HCT116 (cell line): ENCODE data around the gene TLCD5.

Experiments
- CBX3 ChIP-seq: IDR thresholded peaks from 2 replicates; pipeline ENCODE4 v1.6.1; 2012; ENCODE audit warnings: low read depth
- CEBPB ChIP-seq: IDR thresholded peaks from 2 replicates; pipeline ENCODE4 v1.6.1; 2012; ENCODE audit warnings: low read depth
- CTCF ChIP-seq, 3 experiments: fragments of 200-600 bp in 1 of 3; sonication (generic) in 1 of 3; IDR thresholded peaks in 2 of 3; conservative IDR thresholded peaks in 1 of 3; 2 replicates each; pipeline ENCODE4 v1.5.1; 2012 to 2017; ENCODE audit warnings: low read depth in 2 of 3, low read length in 2 of 3, antibody characterized with exemption in 1 of 3, borderline replicate concordance in 1 of 3, control low read depth in 1 of 3, mild to moderate bottlenecking in 1 of 3, mixed read lengths in 1 of 3, mixed run types in 1 of 3, moderate library complexity in 1 of 3; ENCODE audit not compliant: insufficient read depth in 1 of 3
- EZH2 ChIP-seq: fragments of 200-600 bp; sonication (generic); IDR thresholded peaks from 2 replicates; pipeline ENCODE4 v1.6.1; 2017; ENCODE audit warnings: antibody characterized with exemption, mixed run types
- JUND ChIP-seq: IDR thresholded peaks from 2 replicates; pipeline ENCODE4 v1.6.1; 2012
- POLR2A ChIP-seq: IDR thresholded peaks from 2 replicates; pipeline ENCODE4 v1.7.0; 2011; ENCODE audit warnings: borderline replicate concordance; ENCODE audit not compliant: insufficient read depth, insufficient read length; ENCODE audit errors: extremely low read depth
- RAD21 ChIP-seq: IDR thresholded peaks from 2 replicates; pipeline ENCODE4 v1.6.1; 2012; ENCODE audit warnings: low read depth, mild to moderate bottlenecking
- SP1 ChIP-seq: IDR thresholded peaks from 2 replicates; pipeline ENCODE4 v1.6.1; 2012; ENCODE audit warnings: low read depth
- YY1 ChIP-seq: IDR thresholded peaks from 2 replicates; pipeline ENCODE4 v1.6.1; 2011; ENCODE audit warnings: low read length, low read depth, moderate library complexity, mild to moderate bottlenecking; ENCODE audit not compliant: insufficient replicate concordance; ENCODE audit errors: extremely low read depth
- TF ChIP-seq, protein P1 (sequence below): IDR thresholded peaks from 2 replicates; pipeline ENCODE4 v1.6.1; 2011; ENCODE audit warnings: mild to moderate bottlenecking, low read length, moderate library complexity; ENCODE audit not compliant: insufficient replicate concordance; ENCODE audit errors: extremely low read depth

DNA sequence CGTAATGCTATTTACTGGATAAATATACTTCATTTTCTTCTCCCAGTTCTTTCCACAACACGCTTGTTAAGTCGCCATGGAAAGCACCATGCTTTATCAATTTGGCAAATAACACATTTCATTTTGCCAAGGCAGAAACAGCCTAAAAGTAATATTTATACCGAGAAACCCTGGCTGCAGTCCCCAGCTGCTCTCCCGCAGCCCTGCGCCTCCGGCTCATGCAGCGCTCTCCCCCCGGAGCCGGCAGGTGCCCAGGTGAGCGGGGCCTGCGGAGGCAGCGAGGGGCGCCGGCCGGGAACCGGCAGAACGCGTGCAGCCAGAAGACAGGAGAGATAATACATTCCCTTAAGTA lies 10.4 kb downstream of the TLCD5 start:
- TF ChIP-seq, protein P1, sequence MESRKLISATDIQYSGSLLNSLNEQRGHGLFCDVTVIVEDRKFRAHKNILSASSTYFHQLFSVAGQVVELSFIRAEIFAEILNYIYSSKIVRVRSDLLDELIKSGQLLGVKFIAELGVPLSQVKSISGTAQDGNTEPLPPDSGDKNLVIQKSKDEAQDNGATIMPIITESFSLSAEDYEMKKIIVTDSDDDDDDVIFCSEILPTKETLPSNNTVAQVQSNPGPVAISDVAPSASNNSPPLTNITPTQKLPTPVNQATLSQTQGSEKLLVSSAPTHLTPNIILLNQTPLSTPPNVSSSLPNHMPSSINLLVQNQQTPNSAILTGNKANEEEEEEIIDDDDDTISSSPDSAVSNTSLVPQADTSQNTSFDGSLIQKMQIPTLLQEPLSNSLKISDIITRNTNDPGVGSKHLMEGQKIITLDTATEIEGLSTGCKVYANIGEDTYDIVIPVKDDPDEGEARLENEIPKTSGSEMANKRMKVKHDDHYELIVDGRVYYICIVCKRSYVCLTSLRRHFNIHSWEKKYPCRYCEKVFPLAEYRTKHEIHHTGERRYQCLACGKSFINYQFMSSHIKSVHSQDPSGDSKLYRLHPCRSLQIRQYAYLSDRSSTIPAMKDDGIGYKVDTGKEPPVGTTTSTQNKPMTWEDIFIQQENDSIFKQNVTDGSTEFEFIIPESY = no peak
- no peak for TF ChIP-seq YY1
- TF ChIP-seq RAD21 = no peak
- no peak; the same call in 1 of the 2 replicates for TF ChIP-seq JUND
- TF ChIP-seq CTCF (IDR thresholded peaks at IDR 0.05 in 2 of 3, conservative IDR thresholded peaks at IDR 0.05 in 1 of 3; ENCODE audit: borderline replicate concordance in 1 of 3, insufficient read depth in 1 of 3, low read depth in 2 of 3, low read length in 2 of 3) = no peak
- TF ChIP-seq CBX3 = no peak
- no peak for TF ChIP-seq CEBPB
- no peak for TF ChIP-seq SP1
- TF ChIP-seq POLR2A = no peak
- no peak for TF ChIP-seq EZH2
